LoVo (cell line): ENCODE measurements around the gene JAM2.

Experiments
- DNase-seq: peaks from one replicate; pipeline ENCODE4 v3.0.0-alpha.2; 2016; ENCODE audit warnings: low spot score

JAM2 gene

GRCh38 chr21:25717491-25718147, 78.6 kb downstream of the JAM2 start:
- DNase-seq = no peak

GRCh38 chr21:25721987-25722386, 82.9 kb downstream of the JAM2 start:
- no peak for DNase-seq

GRCh38 chr21:25722631-25723030, 83.6 kb downstream of the JAM2 start:
- no peak for DNase-seq

GRCh38 chr21:25732091-25732760, 93.2 kb downstream of the JAM2 start:
- no peak for DNase-seq

- DNase-seq = peak; percentile 30
These were observed 95.0 kb downstream of the JAM2 start for GRCh38 chr21:25733859-25734653.

GRCh38 chr21:25734654-25734903, 95.5 kb downstream of the JAM2 start:
- DNase-seq = no peak

- peak; percentile 95 for DNase-seq
These were observed 96.0 kb downstream of the JAM2 start, which contains the start of the genes ATP5PF and GABPA for GRCh38 chr21:25734904-25735645. Gene ATP5PF (minus strand): TSS chr21:25734904. CDS start chr21:25729794, 5,110 bp downstream. Gene GABPA (plus strand): TSS chr21:25734972. CDS start chr21:25741599, 6,627 bp downstream.

GRCh38 chr21:25735646-25736597, 96.9 kb downstream of the JAM2 start:
- peak; percentile 65 for DNase-seq

GRCh38 chr21:25737421-25737820, 98.4 kb downstream of the JAM2 start:
- no peak for DNase-seq

- DNase-seq = no peak
These were observed 103.8 kb downstream of the JAM2 start for GRCh38 chr21:25742900-25743299.

GRCh38 chr21:25744854-25745253, 105.8 kb downstream of the JAM2 start:
- DNase-seq = no peak

GRCh38 chr21:25750085-25750484, 111.0 kb downstream of the JAM2 start:
- DNase-seq = no peak

- DNase-seq = no peak
These were observed 113.4 kb downstream of the JAM2 start for GRCh38 chr21:25752416-25752815.

- no peak for DNase-seq
These were observed 117.3 kb downstream of the JAM2 start for GRCh38 chr21:25756190-25756932.

GRCh38 chr21:25757531-25757930, 118.5 kb downstream of the JAM2 start:
- no peak for DNase-seq

GRCh38 chr21:25759573-25759972, 120.5 kb downstream of the JAM2 start:
- no peak for DNase-seq

- no peak for DNase-seq
These were observed 121.0 kb downstream of the JAM2 start for GRCh38 chr21:25760061-25760460.

- no peak for DNase-seq
These were observed 121.6 kb downstream of the JAM2 start for GRCh38 chr21:25760677-25761076.

- DNase-seq = no peak
These were observed 125.0 kb downstream of the JAM2 start for GRCh38 chr21:25764065-25764464.
